Kidney (tissue), 14 donors: ENCODE measurements around the gene NPEPL1. TPM values are rescaled to one million over a fixed set of nuclear protein-coding genes. Genes with fewer than 3 reads are reported as not detected.

Experiments
- DNase-seq, 5 donors: peaks; one replicate each; pipeline ENCODE4 v3.0.0-alpha.2; 2013 to 2020
- FAIRE-seq: peaks from 2 replicates; lab custom pipeline; 2012; peaks lifted over from hg19 to GRCh38; lab: Jason Lieb, UNC
- H3K27ac ChIP-seq, 2 donors: one replicate each; pipeline ENCODE4 v1.7.0; 2013; ENCODE audit warnings: low read depth in 2 of 2, low read length in 2 of 2, inconsistent platforms in 1 of 2
- H3K27me3 ChIP-seq: one replicate; pipeline ENCODE4 v1.7.1; 2013; ENCODE audit warnings: low read length, inconsistent platforms; ENCODE audit not compliant: control insufficient read depth, insufficient read depth
- H3K36me3 ChIP-seq, 3 donors: one replicate each; pipeline versions ENCODE4 v1.7.0 to v1.7.1; 2013; ENCODE audit warnings: low read length in 3 of 3, control low read depth in 1 of 3, inconsistent platforms in 1 of 3; ENCODE audit not compliant: insufficient read depth in 3 of 3, control insufficient read depth in 2 of 3
- H3K4me1 ChIP-seq, 3 donors: one replicate each; pipeline versions ENCODE4 v1.7.0 to v1.7.1; 2013; ENCODE audit warnings: low read length in 3 of 3, inconsistent platforms in 1 of 3, low read depth in 1 of 3; ENCODE audit not compliant: control insufficient read depth in 2 of 3, insufficient read depth in 2 of 3
- H3K4me3 ChIP-seq, 3 donors: one replicate each; pipeline versions ENCODE4 v1.7.0 to v1.8.1; 2013; ENCODE audit warnings: low read length in 3 of 3, control low read depth in 1 of 3, inconsistent platforms in 1 of 3
- H3K9ac ChIP-seq, 3 donors: one replicate each; pipeline versions ENCODE4 v1.7.0 to v1.7.1; 2013; ENCODE audit warnings: low read length in 3 of 3, control low read depth in 1 of 3, inconsistent platforms in 1 of 3
- H3K9me3 ChIP-seq, 3 donors: one replicate each; pipeline versions ENCODE4 v1.7.0 to v1.7.1; 2013; ENCODE audit warnings: low read length in 3 of 3, control low read depth in 1 of 3, inconsistent platforms in 1 of 3; ENCODE audit not compliant: control insufficient read depth in 2 of 3, insufficient read depth in 1 of 3
- intact Hi-C: fragments of 100-400 bp; cut with DNase I; formaldehyde crosslinking; loops from one replicate; pipeline ENCODE4 v1.11.1; 2022
- polyA plus RNA-seq: library from polyadenylated mRNA; stranded (reverse); fragments of 350-450 nt; fragmentation: Illumina TruSeq; extraction: RNeasy Lipid Tissue Mini Kit (QIAGEN cat#74804); gene quantifications from one replicate; pipeline ENCODE4 v1.2.3, GENCODE V29; 2014; ENCODE audit warnings: low read depth, low replicate concordance; ENCODE audit not compliant: insufficient read depth
- total RNA-seq: library from RNA; stranded (reverse); fragmentation: NEBNext Ultra II Directional; extraction: Animal tissue kit (Norgen Biotek cat#: 25700); gene quantifications from one replicate; pipeline ENCODE4 v1.2.1, GENCODE V29; 2021
- TF ChIP-seq, protein P1 (sequence below): IDR thresholded peaks from 3 replicates; pipeline ENCODE4 v1.5.1; 2012; ENCODE audit warnings: mild to moderate bottlenecking, moderate library complexity, borderline replicate concordance; ENCODE audit not compliant: insufficient read depth; ENCODE audit errors: extremely low read depth
- donor health status: control.
- donor health status: control.
- donor health status: control.
- donor health status: control.
- donor health status: control.
- donor health status: DM: yes; HTN: yes; CAD: no.
- donor health status: Normal renal cell carcinoma (clear cell type).

The NPEPL1 gene
- total and polyA plus RNA-seq, 2 donors from 2014 or later = 39.7 to 60.2 TPM

DNA sequence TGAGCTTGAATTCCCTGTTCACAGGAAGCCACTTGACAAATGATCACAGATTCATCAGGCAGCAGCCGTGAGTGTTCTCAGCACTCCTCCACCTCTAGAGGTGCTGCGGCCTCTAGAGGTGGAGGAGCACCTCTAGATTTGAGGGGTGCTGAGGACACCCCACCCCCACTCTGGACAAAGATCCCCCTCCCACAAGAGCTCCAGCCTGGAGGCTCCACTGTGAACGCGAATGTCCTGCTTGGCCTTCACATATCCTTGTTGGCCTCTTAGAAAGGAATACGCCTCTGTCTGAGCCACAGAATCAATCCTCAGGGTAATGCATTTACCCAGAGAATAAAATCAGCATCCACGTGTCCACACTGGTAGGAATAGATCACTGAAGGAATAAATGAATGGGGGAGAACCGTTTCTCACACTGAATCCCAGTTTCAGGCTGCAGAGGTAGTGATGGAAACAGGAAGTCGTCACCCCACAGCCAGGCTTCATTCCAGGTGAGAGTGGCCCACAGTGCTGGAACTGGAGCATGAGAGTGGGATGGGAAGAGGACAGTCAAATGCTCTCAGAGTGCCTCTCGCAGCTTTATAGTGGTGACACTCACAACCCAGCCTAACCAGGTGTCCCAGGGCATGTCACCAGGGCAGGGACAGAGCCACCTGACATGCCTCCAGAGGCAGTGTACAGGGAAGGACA is 16.6 kb downstream of the NPEPL1 start:
- Histone ChIP-seq H3K9ac (no peak overlapping the region), H3K4me3 (no peak overlapping the region), H3K4me1 (no peaks in the 10 kb centered on the region), H3K36me3 (peaks cover 0 to 7% (median 6%) of the 10 kb centered on the region in 3 donors), H3K27me3 (no peaks in the 10 kb centered on the region), H3K27ac (no peak overlapping the region), H3K9me3 (no peaks in the 10 kb centered on the region)
- DNase-seq = peak in 1 of 5 donors; percentile 25
- TF ChIP-seq, protein P1, sequence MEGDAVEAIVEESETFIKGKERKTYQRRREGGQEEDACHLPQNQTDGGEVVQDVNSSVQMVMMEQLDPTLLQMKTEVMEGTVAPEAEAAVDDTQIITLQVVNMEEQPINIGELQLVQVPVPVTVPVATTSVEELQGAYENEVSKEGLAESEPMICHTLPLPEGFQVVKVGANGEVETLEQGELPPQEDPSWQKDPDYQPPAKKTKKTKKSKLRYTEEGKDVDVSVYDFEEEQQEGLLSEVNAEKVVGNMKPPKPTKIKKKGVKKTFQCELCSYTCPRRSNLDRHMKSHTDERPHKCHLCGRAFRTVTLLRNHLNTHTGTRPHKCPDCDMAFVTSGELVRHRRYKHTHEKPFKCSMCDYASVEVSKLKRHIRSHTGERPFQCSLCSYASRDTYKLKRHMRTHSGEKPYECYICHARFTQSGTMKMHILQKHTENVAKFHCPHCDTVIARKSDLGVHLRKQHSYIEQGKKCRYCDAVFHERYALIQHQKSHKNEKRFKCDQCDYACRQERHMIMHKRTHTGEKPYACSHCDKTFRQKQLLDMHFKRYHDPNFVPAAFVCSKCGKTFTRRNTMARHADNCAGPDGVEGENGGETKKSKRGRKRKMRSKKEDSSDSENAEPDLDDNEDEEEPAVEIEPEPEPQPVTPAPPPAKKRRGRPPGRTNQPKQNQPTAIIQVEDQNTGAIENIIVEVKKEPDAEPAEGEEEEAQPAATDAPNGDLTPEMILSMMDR = no peak
- intact Hi-C loops = no loop called here
- no peak for FAIRE-seq

DNA sequence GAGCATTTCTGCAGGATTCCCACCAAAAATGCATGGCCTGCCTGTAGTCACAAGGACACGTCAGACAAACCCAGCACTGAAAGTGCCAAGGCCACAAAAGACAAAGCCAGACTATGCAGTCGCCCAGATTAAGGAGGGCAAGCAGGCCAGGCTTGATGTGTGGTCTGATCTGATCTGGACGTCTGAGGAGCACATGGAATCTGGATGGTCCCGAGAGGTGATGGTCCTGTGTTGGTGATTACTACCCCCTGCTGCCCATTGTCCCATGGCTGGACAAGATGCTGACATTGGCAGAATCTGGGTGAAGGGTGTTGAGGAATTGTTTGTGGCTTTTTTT is 17.1 kb downstream of the NPEPL1 start:
- H3K36me3 ChIP-seq = peaks cover 0 to 7% (median 6%) of the 10 kb centered on the region in 3 donors
- no peak overlapping the region for H3K4me3 ChIP-seq
- H3K27me3 ChIP-seq = no peaks in the 10 kb centered on the region
- no peaks in the 10 kb centered on the region for H3K4me1 ChIP-seq
- TF ChIP-seq, protein P1 = no peak
- H3K9ac ChIP-seq = no peak overlapping the region
- intact Hi-C loops = no loop called here
- DNase-seq = no peak
- no peak for FAIRE-seq
- H3K27ac ChIP-seq = no peak overlapping the region
- no peaks in the 10 kb centered on the region for H3K9me3 ChIP-seq

DNA sequence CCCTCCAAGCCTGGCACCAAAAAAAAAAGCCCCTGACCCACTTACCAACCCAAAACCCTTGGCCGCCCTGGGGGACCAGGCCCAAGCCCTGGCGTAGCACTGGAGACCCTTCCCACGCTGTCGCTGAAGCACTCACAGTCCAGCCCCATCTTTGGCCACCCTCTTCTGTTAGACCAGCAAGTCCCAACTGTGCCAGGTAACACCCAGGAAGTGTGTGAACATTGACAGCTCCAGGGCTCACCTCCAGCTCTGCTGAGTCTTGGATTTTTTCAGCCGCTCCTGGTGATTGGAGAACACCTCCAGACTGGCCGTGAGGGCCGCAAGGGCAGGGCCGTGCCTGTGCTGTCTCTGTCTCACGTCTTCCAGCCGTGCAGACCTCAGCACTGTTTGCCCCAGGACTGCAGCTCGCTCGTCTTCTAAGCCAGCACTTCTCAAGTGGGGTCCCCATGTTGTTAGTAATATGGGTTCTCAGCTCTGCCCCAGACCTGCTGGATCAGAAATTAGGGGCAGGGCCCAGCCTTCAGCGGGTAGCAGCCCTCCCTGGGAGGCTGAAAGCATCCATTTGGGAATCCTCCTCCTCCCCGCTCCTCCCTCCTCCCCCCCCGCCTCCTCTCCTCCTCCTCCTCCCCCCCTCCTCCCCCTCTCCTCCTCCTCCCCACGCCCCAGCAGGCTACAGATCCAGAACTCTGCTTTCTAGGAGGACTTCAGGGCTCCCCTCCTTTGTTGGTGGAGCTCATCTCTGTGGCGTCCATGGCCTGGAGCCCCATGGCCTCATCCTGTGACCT is 18.1 kb downstream of the NPEPL1 start:
- FAIRE-seq (no peak), DNase-seq (peak in 2 of 5 donors; percentile 29 to 49)
- Histone ChIP-seq H3K27ac (no peak overlapping the region), H3K4me3 (no peak overlapping the region), H3K9ac (no peak overlapping the region), H3K36me3 (peaks cover 0 to 3% (median 0%) of the 10 kb centered on the region in 3 donors), H3K27me3 (no peaks in the 10 kb centered on the region), H3K4me1 (no peaks in the 10 kb centered on the region), H3K9me3 (no peaks in the 10 kb centered on the region)
- TF ChIP-seq, protein P1 = no peak
- intact Hi-C loops = no loop called here
